HepG2 (cell line): ENCODE results near the gene PELO. TPM values are rescaled to one million over a fixed set of nuclear protein-coding genes. Genes with fewer than 3 reads are reported as not detected.
A peak's percentile ranks its signal among the peaks of the same experiment; 100 is the strongest.

Experiments
- MEIS1 ChIP-seq: sonication (generic); formaldehyde crosslinking; IDR thresholded peaks from 2 replicates; pipeline ENCODE4 v1.9.0; 2021; ENCODE audit warnings: mild to moderate bottlenecking, missing genetic modification reagents, moderate library complexity, borderline replicate concordance
- TRIM24 ChIP-seq: sonication (generic); formaldehyde crosslinking; IDR thresholded peaks from 2 replicates; pipeline ENCODE4 v1.8.0; 2022; ENCODE audit warnings: mild to moderate bottlenecking, missing genetic modification reagents
- ZNF331 ChIP-seq: sonication (generic); formaldehyde crosslinking; IDR thresholded peaks from 2 replicates; pipeline ENCODE4 v1.4.0; 2020; ENCODE audit warnings: missing genetic modification reagents
- polyA plus RNA-seq, 8 experiments: library from polyadenylated mRNA; depleted of rRNA in 3 of 8; stranded (reverse) in 7 of 8; unstranded in 1 of 8; fragments of >200 nt; fragmentation: Illumina TruSeq in 4 of 8; extraction: Trizol in 4 of 8; gene quantifications; 2 replicates each; pipeline versions ENCODE4 v1.2.1 to v1.2.3, GENCODE V29; 2011 to 2016; ENCODE audit warnings: low read depth in 4 of 8, missing spikeins in 1 of 8, mixed read lengths in 1 of 8; ENCODE audit not compliant: insufficient read depth in 1 of 8
- total RNA-seq, 5 experiments: library from RNA; depleted of rRNA; stranded (reverse); fragments of >200 nt; fragmentation: Illumina TruSeq; extraction: Trizol; gene quantifications; 2 replicates each; pipeline ENCODE4 v1.2.3, GENCODE V29; 2016; ENCODE audit warnings: low read depth in 1 of 5
- TF ChIP-seq, protein P1 (sequence below): sonication (generic); formaldehyde crosslinking; IDR thresholded peaks from 2 replicates; pipeline ENCODE4 v1.4.0; 2020; ENCODE audit warnings: missing genetic modification reagents
- TF ChIP-seq, protein P2 (sequence below): sonication (generic); formaldehyde crosslinking; IDR thresholded peaks from 2 replicates; pipeline ENCODE4 v1.5.0; 2020; ENCODE audit warnings: missing genetic modification reagents
- TF ChIP-seq, protein P3 (sequence below): sonication (generic); formaldehyde crosslinking; conservative IDR thresholded peaks from 2 replicates; pipeline ENCODE4 v1.4.0; 2020; ENCODE audit warnings: missing genetic modification reagents

The PELO gene
- total and polyA plus RNA-seq, 2 of the 13 experiments (the other 11 are each of a cell fraction or from before 2014, with no cell fraction given), result 19.0 to 23.9 TPM

DNA sequence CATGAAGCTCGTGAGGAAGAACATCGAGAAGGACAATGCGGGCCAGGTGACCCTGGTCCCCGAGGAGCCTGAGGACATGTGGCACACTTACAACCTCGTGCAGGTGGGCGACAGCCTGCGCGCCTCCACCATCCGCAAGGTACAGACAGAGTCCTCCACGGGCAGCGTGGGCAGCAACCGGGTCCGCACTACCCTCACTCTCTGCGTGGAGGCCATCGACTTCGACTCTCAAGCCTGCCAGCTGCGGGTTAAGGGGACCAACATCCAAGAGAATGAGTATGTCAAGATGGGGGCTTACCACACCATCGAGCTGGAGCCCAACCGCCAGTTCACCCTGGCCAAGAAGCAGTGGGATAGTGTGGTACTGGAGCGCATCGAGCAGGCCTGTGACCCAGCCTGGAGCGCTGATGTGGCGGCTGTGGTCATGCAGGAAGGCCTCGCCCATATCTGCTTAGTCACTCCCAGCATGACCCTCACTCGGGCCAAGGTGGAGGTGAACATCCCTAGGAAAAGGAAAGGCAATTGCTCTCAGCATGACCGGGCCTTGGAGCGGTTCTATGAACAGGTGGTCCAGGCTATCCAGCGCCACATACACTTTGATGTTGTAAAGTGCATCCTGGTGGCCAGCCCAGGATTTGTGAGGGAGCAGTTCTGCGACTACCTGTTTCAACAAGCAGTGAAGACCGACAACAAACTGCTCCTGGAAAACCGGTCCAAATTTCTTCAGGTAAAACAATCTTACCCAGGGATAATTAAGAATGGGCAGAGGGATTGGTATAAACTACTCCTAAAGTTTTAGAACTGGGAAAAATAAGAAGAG is 12.9 kb downstream of the PELO start (continued):
- TF ChIP-seq, protein P1, sequence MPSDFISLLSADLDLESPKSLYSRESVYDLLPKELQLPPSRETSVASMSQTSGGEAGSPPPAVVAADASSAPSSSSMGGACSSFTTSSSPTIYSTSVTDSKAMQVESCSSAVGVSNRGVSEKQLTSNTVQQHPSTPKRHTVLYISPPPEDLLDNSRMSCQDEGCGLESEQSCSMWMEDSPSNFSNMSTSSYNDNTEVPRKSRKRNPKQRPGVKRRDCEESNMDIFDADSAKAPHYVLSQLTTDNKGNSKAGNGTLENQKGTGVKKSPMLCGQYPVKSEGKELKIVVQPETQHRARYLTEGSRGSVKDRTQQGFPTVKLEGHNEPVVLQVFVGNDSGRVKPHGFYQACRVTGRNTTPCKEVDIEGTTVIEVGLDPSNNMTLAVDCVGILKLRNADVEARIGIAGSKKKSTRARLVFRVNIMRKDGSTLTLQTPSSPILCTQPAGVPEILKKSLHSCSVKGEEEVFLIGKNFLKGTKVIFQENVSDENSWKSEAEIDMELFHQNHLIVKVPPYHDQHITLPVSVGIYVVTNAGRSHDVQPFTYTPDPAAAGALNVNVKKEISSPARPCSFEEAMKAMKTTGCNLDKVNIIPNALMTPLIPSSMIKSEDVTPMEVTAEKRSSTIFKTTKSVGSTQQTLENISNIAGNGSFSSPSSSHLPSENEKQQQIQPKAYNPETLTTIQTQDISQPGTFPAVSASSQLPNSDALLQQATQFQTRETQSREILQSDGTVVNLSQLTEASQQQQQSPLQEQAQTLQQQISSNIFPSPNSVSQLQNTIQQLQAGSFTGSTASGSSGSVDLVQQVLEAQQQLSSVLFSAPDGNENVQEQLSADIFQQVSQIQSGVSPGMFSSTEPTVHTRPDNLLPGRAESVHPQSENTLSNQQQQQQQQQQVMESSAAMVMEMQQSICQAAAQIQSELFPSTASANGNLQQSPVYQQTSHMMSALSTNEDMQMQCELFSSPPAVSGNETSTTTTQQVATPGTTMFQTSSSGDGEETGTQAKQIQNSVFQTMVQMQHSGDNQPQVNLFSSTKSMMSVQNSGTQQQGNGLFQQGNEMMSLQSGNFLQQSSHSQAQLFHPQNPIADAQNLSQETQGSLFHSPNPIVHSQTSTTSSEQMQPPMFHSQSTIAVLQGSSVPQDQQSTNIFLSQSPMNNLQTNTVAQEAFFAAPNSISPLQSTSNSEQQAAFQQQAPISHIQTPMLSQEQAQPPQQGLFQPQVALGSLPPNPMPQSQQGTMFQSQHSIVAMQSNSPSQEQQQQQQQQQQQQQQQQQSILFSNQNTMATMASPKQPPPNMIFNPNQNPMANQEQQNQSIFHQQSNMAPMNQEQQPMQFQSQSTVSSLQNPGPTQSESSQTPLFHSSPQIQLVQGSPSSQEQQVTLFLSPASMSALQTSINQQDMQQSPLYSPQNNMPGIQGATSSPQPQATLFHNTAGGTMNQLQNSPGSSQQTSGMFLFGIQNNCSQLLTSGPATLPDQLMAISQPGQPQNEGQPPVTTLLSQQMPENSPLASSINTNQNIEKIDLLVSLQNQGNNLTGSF (CRISPR knock-in tag), result no peak
- TF ChIP-seq, protein P2, sequence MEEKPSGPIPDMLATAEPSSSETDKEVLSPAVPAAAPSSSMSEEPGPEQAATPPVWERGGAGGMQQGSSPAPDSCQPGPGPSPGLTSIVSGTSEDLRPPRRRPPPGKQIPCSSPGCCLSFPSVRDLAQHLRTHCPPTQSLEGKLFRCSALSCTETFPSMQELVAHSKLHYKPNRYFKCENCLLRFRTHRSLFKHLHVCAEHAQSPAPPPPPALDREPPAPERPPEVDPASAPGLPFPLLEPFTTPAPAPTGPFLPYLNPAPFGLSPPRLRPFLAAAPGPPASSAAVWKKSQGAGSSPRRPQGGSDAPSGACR (CRISPR knock-in tag), result peak; percentile 73; the same call in 1 of the 2 replicates
- no peak for TF ChIP-seq TRIM24 (CRISPR knock-in tag)
- TF ChIP-seq MEIS1 (CRISPR knock-in tag), result no peak
- TF ChIP-seq, protein P3, sequence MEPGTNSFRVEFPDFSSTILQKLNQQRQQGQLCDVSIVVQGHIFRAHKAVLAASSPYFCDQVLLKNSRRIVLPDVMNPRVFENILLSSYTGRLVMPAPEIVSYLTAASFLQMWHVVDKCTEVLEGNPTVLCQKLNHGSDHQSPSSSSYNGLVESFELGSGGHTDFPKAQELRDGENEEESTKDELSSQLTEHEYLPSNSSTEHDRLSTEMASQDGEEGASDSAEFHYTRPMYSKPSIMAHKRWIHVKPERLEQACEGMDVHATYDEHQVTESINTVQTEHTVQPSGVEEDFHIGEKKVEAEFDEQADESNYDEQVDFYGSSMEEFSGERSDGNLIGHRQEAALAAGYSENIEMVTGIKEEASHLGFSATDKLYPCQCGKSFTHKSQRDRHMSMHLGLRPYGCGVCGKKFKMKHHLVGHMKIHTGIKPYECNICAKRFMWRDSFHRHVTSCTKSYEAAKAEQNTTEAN (CRISPR knock-in tag), result no peak
- no peak for TF ChIP-seq ZNF331 (CRISPR knock-in tag)
- TF ChIP-seq, all 625 proteins: peak for 141
